Measurements from ENCODE around the gene CTSO.
"Not testable (repeated sequence)": the region's sequence is repeated elsewhere in the genome, so short reads cannot be mapped to it uniquely, and the experiment has no call there.

The CTSO gene

DNA sequence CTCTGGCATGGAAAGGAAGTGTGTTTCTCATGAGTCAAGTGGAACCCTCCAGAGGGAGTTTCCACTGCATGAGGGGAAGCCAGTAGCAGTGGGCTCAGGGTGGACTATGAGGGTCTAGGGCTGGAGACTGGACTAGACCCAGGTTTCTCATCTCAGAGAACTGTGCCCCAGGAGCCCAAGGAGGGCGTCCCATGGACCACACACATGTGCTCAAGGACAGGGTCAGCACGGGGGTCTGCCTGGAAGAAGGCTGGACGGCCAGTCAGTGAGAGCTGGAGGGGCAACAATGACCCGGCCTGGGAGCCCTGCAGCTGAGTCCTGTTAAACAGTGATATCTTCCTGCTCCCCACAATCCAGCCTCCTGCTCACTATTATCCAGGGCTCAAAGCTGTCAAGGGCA, 5.8 kb upstream of the CTSO start:
- Histone ChIP-seq H3K27ac (peak overlapping the region in 2 of 21 experiments; percentile 45 to 70), H3K4me3 (no peak overlapping the region)

DNA sequence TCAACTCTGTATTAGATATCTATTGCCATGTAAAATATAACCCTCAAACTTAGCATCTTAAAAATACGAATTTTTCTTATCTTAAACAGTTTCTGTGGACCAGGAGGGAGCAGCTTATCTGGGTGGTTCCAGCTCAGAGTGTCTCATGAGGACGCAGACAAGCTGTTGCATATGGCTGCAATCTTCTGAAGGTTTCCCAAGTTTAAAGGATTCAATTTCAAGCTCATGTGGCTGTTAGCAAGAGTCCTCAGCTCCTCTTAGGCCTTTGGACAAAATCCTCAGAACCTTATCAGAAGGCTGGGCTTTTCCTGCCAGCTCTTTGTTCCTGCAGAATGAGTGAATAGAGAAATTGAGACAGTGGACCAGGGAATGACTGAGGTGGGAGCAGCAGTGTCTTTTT, 2.8 kb upstream of the CTSO start:
- Histone ChIP-seq H3K27ac (no peak overlapping the region), H3K4me3 (no peak overlapping the region)

DNA sequence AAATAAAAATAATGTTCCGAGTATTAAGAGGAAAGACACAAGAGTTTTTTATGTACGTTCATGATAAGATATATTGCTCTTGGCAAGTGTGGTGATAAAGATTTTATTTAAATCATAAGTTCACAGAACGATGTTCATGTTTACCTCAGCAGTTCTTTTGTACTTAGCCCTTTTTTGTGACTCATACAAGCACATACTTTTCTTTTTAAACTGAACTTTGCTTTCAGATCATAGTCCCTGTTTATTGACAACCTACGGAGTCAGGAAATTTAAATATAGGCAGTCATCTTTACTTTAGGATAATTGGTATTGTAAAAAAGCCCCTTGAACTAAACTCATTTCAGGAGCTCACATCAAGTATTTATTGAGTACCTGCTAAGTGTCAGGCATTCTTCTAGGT, 1.3 kb upstream of the CTSO start:
- Histone ChIP-seq H3K4me3 (no peak overlapping the region), H3K27ac (no peak overlapping the region)

DNA sequence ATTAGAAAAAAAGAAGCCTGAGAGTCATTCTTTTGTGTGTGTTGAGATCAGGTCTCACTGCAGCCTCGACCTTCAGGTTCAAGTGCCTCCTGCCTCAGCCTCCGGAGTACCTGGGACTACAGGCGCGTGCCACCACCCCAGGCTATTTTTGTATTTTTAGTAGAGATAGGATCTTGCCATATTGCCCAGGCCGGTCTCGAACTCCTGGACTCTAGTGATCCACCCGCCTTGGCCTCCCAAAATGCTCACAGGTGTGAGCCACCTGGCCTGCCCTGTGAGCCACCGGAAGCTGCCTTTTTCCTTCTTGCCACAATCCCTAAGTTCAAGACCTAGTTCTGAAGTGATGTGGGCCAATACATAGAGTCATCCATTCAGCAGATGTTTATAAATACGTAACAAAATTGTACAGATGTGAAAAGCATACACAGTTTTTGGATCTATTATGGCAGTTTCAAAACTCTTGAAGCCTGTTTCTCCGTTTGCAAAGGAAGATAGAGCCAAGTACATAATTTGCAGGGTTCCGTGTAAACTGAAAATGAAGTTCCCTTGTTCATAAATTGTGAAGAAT, 536 bp upstream of the CTSO start:
- Histone ChIP-seq H3K27ac (peak overlapping the region; percentile 94 to 100 (median 99)), H3K4me3 (peak overlapping the region; percentile 51 to 89 (median 72))

DNA sequence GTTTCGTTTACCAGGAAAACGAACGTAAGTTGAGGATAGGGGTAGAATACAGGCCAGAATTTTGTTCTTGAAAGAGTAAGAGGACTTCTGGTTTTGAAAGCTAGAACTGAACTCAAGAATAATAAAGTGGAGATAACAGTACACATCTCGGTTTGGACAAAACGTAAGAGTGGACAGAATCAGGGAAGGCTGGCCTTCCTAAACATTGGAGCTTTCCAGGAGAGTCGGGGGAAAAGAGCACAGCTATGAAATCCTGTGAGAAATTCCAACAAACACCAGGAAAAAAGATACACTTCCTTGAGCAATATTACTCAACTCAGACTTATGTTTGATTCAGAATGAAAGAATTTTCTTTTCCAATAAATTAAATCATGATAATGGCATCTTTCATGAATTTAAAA, 1.2 kb downstream of the CTSO start:
- peak overlapping the region in 18 of 21 experiments; percentile 11 to 100 (median 98) for H3K27ac ChIP-seq
- peak overlapping the region in 4 of 7 experiments; percentile 68 to 89 (median 74) for H3K4me3 ChIP-seq

DNA sequence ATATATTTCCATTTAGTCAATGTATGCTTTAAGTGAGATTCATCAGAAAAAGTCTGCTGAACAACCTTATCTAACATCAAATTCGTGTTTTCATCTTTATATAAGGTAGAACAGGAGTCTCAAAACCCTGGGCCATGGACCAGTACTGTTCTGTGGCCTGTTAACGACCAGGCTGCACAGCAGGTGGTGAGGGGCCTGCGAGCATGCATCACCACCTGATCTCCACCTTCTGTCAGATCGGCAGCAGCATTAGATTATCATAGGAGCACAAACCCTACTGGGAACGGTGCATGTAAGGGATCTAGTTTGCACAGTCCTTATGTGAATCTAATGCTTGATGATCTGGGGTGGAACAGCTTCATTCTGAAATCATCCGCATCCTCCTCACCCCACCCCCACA, 3.2 kb downstream of the CTSO start:
- no peak overlapping the region for H3K4me3 ChIP-seq

DNA sequence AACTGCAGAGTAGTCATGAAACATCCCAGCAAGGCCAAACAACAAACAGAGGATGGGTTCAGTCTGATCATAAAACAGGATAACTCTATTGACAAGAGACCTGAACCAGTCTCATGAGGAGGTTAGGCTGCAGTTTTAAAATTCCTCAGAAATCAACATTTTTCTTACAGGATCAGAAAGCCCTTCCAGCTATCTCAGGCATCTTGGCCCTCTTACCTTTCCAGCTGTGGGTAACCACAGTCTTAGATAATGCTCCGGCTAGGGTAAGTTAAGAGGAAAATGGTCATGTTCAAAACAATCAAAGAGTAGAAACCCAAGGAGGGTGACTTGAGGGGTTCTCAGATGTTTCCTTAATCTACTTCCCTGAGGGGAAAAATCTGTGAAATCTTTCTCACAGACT, 5.1 kb downstream of the CTSO start:
- Histone ChIP-seq H3K4me3 (no peak overlapping the region), H3K27ac (no peak overlapping the region)

More for the DNA sequence above, 3.2 kb downstream of the CTSO start:
- H3K27ac ChIP-seq, result no peak overlapping the region

DNA sequence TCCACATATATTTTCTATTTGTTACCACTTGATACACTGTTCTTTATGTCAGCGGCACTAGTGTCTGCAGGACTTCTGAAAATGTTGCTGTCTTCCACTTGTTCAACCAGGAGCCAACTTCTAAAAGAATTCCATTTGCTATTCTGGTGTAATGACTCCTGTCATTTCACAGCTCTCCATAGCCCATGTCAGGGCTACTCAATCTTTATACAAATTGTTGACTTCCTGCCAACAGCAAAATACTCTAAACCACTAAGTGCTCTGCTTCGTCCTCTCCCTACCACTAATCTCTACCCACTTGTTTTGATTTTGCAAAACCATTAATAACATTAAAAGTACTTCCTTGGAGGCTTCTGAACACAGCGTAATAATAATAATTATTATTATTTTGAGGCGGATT, 7.2 kb downstream of the CTSO start:
- Histone ChIP-seq H3K4me3 (no peak overlapping the region), H3K27ac (no peak overlapping the region)

DNA sequence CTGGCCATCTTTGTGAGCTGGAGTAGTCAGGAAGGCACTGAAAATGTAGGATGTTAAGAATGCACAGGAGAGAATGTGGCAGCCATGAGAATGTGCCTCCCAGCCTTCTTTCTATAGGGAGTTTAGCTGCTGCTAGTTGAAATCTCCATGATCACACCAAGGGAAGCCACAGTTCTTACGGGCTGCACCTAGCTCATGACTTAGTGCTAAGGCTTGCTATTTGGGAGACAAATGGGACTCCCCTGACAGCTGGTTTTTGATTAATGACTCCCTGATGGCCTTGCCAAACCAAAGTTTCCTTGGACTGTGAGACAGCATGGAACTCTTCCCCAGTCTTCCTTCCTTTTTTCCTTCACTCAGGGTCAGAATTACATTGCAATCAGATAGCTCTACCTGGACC, 9.2 kb downstream of the CTSO start:
- Histone ChIP-seq H3K4me3 (no peak overlapping the region), H3K27ac (no peak overlapping the region)

DNA sequence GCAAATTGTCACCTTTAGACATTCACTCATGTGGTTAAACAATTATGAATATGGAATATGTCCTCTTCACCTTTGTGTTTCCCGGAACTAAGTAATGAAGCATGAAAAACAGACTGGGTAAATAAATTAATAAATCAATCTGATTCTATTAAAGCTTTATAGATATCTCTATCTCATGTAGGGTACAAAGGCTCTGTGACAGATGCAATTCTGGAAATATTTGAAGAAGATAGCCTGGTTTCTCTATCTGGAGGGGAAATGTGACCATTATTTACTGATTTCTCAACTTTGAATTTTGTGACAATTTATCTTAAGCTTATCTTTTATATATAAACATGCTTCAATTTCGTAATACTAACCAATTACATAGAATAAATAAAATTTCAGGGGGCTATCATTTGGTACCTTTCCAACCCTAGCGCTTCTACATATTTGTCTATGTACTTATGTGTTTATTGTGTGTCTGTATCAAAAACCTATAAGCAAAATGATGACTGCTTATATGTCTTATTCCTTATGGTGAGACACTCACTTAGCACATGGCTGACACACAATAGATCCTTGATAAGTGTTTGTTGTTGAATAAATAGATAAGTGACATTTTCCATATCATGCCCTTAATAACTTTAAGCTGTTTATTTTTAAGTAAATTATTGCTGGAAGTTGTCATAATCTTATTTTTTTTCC, 9.9 kb downstream of the CTSO start:
- Histone ChIP-seq H3K4me3 (no peak overlapping the region), H3K27ac (no peak overlapping the region)

DNA sequence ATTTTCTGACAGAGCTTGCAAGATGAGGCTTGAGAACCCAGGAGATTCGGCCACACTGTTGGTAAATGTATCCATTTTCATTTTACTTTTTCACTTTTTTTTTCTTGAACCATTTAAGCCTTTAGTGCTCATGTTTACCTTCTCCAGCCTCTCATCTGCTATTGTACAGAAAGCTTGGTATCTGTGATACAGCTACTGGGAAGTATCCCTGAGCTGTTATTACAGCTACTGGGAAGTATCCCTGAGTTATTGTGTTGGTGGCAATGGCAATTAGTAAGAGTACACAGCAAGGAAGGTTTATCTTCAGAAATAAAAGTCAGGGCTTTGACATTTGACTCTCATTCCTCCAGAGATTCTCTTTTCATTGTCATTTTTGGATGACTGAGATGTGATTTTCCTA, 11.8 kb downstream of the CTSO start:
- Histone ChIP-seq H3K4me3 (no peak overlapping the region), H3K27ac (no peak overlapping the region)

DNA sequence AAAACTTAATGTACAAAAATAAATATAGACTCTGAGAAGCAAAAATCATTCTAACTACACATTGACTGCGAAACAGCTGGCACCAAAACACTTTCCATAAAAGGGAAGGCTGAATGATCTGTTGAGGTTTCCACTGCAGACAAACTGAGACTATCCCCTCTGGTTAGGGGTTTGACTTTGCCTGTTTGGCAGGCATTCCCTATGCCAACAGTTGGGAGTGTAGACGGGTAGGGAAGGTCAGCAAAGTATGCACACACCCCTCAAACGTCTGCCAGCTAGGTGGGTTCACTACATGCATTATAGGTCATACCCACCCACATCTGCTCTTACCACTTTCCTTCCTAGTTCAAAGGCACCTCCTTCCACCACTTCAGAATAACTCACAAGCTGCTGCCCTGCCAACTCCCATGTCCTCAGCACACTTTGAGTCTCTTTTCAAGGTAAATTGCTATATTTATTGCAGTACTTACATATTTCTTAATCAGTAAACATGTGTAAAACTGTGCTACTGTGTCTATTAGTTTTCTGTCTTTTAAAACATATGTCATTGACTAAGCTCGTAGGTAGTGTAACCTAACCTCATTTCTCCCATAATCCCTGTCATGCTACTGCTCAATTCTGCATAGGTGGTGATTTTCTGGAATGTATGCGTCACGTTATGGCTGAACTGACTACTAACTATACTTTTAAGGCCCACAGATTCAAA, 12.4 kb downstream of the CTSO start:
- no peak overlapping the region for H3K4me3 ChIP-seq
- H3K27ac ChIP-seq, result no peak overlapping the region

DNA sequence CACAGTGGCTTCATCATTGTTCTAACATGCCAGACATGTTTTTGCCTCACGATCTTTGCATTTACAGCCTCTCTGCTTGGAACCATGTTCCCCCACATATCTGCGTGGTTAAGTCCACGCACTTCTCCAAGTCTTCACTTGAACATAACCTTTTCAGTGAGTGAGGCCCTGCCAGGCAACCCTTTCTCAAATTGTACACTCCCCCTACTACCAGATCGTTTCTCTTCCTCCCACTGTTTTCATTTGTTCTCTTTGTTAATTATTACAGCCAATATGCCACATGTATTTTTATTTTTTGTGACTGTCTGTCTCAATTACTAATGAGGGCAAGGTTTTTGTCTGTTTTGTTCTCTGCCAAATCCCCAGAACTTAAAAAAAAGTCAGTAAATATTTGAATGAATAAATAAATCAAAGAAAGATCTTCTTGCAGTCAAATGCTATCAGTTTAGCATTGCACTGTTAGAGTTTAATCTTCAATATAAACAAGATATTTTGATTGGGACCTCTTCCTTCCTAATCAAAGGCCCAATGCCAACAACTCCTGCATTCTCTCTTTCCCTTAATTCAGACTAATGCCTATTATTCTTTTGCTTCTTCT, 18.2 kb downstream of the CTSO start:
- Histone ChIP-seq H3K27ac (no peak overlapping the region), H3K4me3 (no peak overlapping the region)

DNA sequence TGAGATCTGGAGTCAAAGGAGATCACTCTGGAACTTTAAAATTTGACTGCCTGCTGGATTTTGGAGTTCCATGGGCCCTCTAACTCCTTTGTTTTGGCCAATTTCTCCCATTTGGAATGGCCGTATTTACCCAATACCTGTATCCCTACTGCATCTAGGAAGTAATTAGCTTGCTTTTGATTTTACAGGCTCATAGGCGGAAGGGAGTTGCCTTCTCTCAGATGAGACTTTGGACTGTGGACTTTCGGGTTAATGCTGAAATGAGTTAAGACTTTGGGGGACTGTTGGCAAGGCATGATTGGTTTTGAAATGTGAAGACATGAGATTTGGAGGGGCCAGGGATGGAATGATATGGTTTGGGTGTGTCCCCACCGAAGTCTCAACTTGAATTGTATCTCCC, 19.0 kb downstream of the CTSO start:
- not testable (repeated sequence) for H3K27ac ChIP-seq, H3K4me3 ChIP-seq

DNA sequence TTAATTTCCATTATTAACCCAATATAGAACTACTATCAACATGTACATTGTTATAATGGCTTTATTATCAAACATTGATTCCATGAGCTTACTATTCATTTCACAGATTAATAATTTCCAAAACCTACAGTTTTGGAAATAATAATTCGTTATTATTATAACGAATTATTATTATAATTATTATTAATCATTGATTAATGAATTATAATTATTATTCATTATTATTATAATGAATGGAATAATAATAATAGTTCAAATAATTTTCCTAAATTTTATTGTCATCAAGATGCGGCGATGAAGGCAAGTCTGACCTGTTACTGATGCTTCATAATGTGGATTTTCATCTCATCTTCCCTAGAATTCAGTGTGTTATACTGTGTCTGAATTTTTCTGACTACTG, 22.0 kb downstream of the CTSO start:
- H3K27ac ChIP-seq, result no peak overlapping the region
- H3K4me3 ChIP-seq, result no peak overlapping the region

DNA sequence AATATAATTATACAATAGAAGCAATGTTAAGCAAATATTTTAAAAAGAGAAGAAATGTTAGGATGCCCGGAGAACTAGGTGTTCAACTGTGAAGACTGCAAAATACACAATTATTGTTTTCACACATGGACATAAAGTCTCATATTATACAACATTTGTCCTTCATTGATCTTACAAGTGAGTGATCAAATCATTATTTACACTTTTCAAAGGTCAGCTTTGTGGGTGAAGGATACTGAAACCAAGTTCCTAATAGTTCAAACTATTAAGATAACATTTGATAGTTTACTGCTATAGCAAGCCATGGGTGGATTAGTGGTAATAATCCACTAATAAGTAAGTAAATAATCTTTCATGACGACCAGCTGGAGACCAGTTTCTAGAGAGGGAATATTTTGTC, 23.3 kb downstream of the CTSO start:
- Histone ChIP-seq H3K4me3 (no peak overlapping the region), H3K27ac (no peak overlapping the region)

DNA sequence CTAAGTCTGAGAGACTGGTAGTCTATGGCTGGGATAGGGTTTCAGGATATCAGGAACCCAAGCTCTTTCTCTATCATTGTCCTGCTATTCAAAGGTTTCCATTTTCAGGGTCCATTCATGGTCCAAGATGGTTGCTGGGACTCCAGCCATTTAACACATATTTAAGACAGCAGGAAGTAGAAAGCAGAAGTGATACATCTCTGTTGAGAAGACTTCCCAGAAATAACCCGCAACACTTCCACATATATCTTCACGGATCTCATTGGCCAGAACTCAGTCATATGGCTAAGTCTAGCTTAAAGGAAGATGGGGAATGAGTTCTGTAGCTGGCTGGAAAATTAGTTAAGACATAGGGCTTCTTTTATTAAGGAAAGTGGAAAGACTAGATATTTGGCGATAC, 23.8 kb downstream of the CTSO start:
- no peak overlapping the region for H3K27ac ChIP-seq

DNA sequence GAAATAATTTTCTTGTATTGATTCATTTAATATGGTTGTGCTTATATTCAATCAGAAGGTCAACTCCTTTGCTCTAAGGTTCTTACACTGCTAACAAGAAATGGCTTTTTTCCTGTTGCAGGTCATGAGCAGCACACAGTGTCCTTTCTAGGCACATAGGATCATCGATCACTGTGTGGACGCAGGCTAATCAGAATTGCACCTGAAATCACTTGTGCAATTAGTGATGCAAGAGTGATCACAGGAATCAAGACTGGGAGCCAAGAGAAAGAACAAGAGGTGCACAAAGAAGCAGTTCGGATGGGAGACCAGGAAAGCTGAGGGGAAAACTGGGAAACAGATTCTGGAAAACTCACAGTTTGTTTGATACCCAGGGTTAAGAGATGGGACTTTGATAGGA, 29.0 kb downstream of the CTSO start:
- H3K4me3 ChIP-seq, result no peak overlapping the region

More for the DNA sequence above, 23.8 kb downstream of the CTSO start:
- no peak overlapping the region for H3K4me3 ChIP-seq

DNA sequence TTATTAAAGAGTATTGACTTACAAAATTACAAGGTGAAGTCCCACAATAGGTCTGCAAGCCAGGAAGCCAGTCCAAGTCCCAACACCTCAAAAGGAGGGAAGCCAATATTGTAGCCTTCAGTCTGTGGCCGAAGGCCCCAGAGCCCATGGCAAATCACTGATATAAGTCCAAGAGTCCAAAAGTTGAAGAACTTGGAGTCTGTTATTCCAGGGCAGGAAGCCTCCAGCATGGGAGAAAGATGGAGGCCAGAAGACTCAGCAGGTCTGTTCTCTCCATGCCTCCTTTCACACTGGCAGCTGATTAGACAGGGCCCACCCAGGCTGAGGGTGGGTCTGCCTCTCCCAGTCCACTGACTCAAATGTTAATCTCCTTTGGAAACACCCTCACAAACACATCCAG, 32.1 kb downstream of the CTSO start:
- H3K4me3 ChIP-seq, result no peak overlapping the region
- H3K27ac ChIP-seq, result no peak overlapping the region

More for the DNA sequence above, 29.0 kb downstream of the CTSO start:
- no peak overlapping the region for H3K27ac ChIP-seq

DNA sequence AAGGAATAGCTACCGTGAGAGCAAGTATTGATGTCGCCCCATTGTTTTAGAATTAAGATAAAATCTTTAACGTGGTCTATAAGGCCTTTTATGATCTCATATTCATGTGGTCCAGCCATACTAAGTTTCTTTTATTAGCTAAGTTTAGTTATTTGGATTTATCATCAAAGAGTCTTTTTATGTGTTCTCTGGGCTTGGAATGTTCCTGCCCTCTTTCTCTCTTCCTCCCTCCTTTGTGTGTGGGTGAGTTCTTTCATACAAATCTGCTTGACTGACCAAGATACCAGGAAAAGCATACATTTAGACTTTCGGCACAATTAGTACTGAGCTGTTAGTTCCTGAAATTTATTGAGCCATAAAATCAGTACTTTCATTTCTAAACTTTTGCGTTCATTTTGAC, 38.9 kb downstream of the CTSO start:
- H3K27ac ChIP-seq, result no peak overlapping the region
- H3K4me3 ChIP-seq, result no peak overlapping the region

DNA sequence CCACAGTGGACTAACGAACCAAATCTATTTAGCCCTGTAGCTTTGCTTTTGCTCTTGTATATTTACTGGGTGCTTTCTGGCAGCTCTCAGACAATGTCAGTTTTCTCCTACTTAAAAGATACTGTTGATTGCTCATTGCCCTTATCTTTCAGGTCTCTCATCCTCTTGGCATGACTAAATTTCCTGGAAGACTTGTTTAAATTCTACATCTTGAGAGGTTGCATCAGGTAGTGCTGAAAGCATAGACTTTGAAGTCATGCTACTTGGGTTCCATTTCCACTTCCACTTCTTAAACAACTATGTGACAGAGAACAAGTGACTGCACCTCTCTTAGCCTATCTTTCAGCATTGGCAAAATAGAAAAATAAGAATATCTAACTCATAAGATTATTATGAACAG, 41.8 kb downstream of the CTSO start:
- H3K27ac ChIP-seq, result no peak overlapping the region

More for the DNA sequence above, 41.8 kb downstream of the CTSO start:
- H3K4me3 ChIP-seq, result no peak overlapping the region
